ENCODE data around the gene CLK2. TPM values are rescaled to one million over a fixed set of nuclear protein-coding genes. Genes with fewer than 3 reads are reported as not detected.
"Not testable (repeated sequence)": the region's sequence is repeated elsewhere in the genome, so short reads cannot be mapped to it uniquely, and the experiment has no call there.

Gene CLK2
- total and polyA plus RNA-seq, 2 donors (not counting 3 experiments of a cell fraction or from before 2014, with no cell fraction given): 69.1 to 80.9 TPM

DNA sequence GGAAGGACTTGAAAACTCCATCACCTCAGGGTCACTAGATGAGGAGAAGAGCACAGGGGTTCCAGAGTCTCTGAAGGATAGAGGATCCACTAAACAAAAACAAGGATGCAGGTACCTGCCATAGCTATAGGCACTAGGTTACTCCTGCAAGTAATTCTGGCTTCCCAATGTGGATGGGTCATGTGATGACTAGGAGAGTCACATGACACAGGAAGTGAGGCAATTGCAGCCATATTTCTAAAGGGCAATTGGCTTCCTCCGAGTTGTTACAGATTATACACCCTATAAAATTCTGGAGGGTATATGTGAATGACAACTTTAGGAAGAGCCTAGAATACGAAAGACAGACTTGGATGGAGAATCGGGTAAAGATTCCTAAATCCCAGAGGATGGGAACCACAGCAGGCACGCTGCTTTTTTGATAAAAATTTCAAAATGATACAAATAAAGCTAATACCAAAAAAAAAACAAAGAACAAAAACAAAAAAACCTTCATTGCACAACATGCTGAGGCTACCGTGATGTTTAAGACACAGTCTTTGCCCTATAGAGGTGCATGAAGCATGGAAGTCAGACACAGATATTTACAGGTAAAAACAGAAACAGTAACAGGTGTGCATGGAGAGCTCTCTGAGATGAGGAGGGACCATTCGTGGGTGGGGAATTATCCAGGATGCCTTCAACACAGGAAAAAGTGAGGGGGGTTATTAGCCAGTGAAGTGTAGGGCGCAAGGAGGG, 54.3 kb downstream of the CLK2 start:
- no peaks in the 10 kb centered on the region for H4K20me1 ChIP-seq (replicated peaks; ENCODE audit: control insufficient read depth, extremely low read depth, insufficient read depth, low read length)
- TF ChIP-seq, protein P1, sequence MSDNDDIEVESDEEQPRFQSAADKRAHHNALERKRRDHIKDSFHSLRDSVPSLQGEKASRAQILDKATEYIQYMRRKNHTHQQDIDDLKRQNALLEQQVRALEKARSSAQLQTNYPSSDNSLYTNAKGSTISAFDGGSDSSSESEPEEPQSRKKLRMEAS (IDR thresholded peaks at IDR 0.05; ENCODE audit: insufficient read depth, insufficient read length): peak; percentile 69
- TF ChIP-seq MYC (IDR thresholded peaks at IDR 0.05; ENCODE audit: low read depth, low read length): no peak
- FAIRE-seq (peak; percentile 87), DNase-seq (ENCODE audit: low read depth, low spot score) (peak; percentile 59)
- POLR2A ChIA-PET: no interaction called here
- CTCF ChIA-PET: interaction anchor here (0.8 to 1.7 kb wide), 3 partner anchors 8 to 46 kb away, joined by 3 to 7 read pairs (median 4); partner anchors contain the start of genes KRTCAP2 and THBS3
- dilution Hi-C loops (cut with MboI; ENCODE audit: extremely low pct_ligation_motif_present, low sequenced_read_pairs) (no loop called here), intact Hi-C loops (cut with micrococcal nuclease) (no loop called here)
- H3K4me2 ChIP-seq (ENCODE audit: insufficient read depth, low read length): no peak overlapping the region
- H3K9me1 ChIP-seq (replicated peaks; ENCODE audit: control insufficient read depth, extremely low read depth, insufficient read depth, low read length): no peaks in the 10 kb centered on the region
- H3K79me2 ChIP-seq (ENCODE audit: control insufficient read depth, insufficient read depth, low read length): no peaks in the 10 kb centered on the region
- H3K27me3 ChIP-seq (ENCODE audit: control insufficient read depth in 2 of 2, insufficient read depth in 2 of 2, low read length in 2 of 2): no peaks in the 10 kb centered on the region
- H2AFZ ChIP-seq (ENCODE audit: low read depth, low read length): peak overlapping the region; percentile 71
- no peak overlapping the region for H3K9ac ChIP-seq (replicated peaks; ENCODE audit: extremely low read depth, insufficient read depth, low read length)
- H3K4me3 ChIP-seq (replicated peaks in 1 of 3; ENCODE audit: insufficient read depth in 1 of 3, low read depth in 1 of 3, low read length in 3 of 3): no peak overlapping the region
- BruUV-seq (replicated peaks): no TSS peak
- H3K9me3 ChIP-seq (replicated peaks; ENCODE audit: control insufficient read depth, insufficient read depth, low read length): no peaks in the 10 kb centered on the region
- H3K36me3 ChIP-seq (ENCODE audit: control insufficient read depth in 2 of 2, extremely low read depth in 1 of 2, insufficient read depth in 2 of 2, low read length in 2 of 2): peaks cover 0 to 4% of the 10 kb centered on the region in 2 experiments
- H3K4me1 ChIP-seq (ENCODE audit: control insufficient read depth, extremely low read depth, insufficient read depth, low read length): no peaks in the 10 kb centered on the region
- H3K27ac ChIP-seq (ENCODE audit: insufficient read depth, low read depth, low read length): no peak overlapping the region

DNA sequence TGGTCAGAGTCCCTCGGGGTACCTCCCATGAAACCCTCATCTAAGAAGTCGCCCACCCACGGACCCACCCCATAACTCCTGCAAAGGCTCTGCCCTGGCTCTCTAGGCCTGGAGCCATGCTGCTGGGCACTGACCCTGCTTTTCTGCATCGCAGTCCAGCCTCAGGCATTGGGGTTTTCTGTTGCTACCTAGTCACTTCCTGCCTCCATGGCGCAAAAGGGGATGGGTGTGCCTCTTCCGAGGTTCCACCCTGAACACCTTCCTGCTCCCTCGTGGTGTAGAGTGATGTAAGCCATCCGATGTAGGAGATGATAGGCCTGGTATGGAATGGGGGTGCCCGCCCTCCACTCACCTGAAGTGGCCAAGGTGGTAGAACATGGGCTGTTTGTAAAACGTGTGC, 58.6 kb downstream of the CLK2 start:
- DNase-seq (ENCODE audit: low read depth, low spot score); H3K27me3 ChIP-seq (ENCODE audit: control insufficient read depth in 2 of 2, insufficient read depth in 2 of 2, low read length in 2 of 2); H3K9me3 ChIP-seq (replicated peaks; ENCODE audit: control insufficient read depth, insufficient read depth, low read length); H3K36me3 ChIP-seq (ENCODE audit: control insufficient read depth in 2 of 2, extremely low read depth in 1 of 2, insufficient read depth in 2 of 2, low read length in 2 of 2); H3K79me2 ChIP-seq (ENCODE audit: control insufficient read depth, insufficient read depth, low read length); H4K20me1 ChIP-seq (replicated peaks; ENCODE audit: control insufficient read depth, extremely low read depth, insufficient read depth, low read length); dilution Hi-C loops (cut with MboI; ENCODE audit: extremely low pct_ligation_motif_present, low sequenced_read_pairs); POLR2A ChIA-PET; H3K9ac ChIP-seq (replicated peaks; ENCODE audit: extremely low read depth, insufficient read depth, low read length); H3K9me1 ChIP-seq (replicated peaks; ENCODE audit: control insufficient read depth, extremely low read depth, insufficient read depth, low read length); BruUV-seq (replicated peaks); H3K4me1 ChIP-seq (ENCODE audit: control insufficient read depth, extremely low read depth, insufficient read depth, low read length); intact Hi-C loops (cut with micrococcal nuclease); H3K4me3 ChIP-seq (replicated peaks in 1 of 3; ENCODE audit: insufficient read depth in 1 of 3, low read depth in 1 of 3, low read length in 3 of 3); CTCF ChIA-PET; H3K27ac ChIP-seq (ENCODE audit: insufficient read depth, low read depth, low read length); H3K4me2 ChIP-seq (ENCODE audit: insufficient read depth, low read length); H2AFZ ChIP-seq (ENCODE audit: low read depth, low read length): not testable (repeated sequence)
- peak; percentile 64 for FAIRE-seq

Other genes with a start within 250 kb of the CLK2 start
- gene DCST2, start 239.7 kb downstream of the CLK2 start, total RNA-seq: 0.23 and 0.51 TPM in 2 replicates
- 0.29 and 0.73 TPM in 2 replicates for gene DCST2, start 239.7 kb downstream of the CLK2 start, polyA plus RNA-seq
- not detected in 2 replicates for gene DCST1, start 239.7 kb downstream of the CLK2 start, total RNA-seq
- gene DCST1, start 239.7 kb downstream of the CLK2 start, polyA plus RNA-seq: not detected in 2 replicates
- 268 and 299 TPM in 2 replicates for gene ADAM15, start 222.2 kb downstream of the CLK2 start, total RNA-seq
- 295 and 397 TPM in 2 replicates for gene ADAM15, start 222.2 kb downstream of the CLK2 start, polyA plus RNA-seq
- 16.5 and 17.5 TPM in 2 replicates for gene EFNA4, start 209.8 kb downstream of the CLK2 start, total RNA-seq
- 25.2 and 28.0 TPM in 2 replicates for gene EFNA4, start 209.8 kb downstream of the CLK2 start, polyA plus RNA-seq
- gene EFNA3, start 194.7 kb downstream of the CLK2 start, total RNA-seq: 2.2 TPM in 2 replicates
- 2.5 and 4.2 TPM in 2 replicates for gene EFNA3, start 194.7 kb downstream of the CLK2 start, polyA plus RNA-seq
- gene EFNA1, start 145.6 kb downstream of the CLK2 start, total RNA-seq: 107 and 111 TPM in 2 replicates
- 289 and 295 TPM in 2 replicates for gene EFNA1, start 145.6 kb downstream of the CLK2 start, polyA plus RNA-seq
- gene SLC50A1, start 137.7 kb downstream of the CLK2 start, total RNA-seq: 29.5 and 30.8 TPM in 2 replicates
- 66.1 and 70.4 TPM in 2 replicates for gene SLC50A1, start 137.7 kb downstream of the CLK2 start, polyA plus RNA-seq
- gene DPM3, start 133.0 kb downstream of the CLK2 start, total RNA-seq: 69.6 and 78.8 TPM in 2 replicates
- gene DPM3, start 133.0 kb downstream of the CLK2 start, polyA plus RNA-seq: 258 and 315 TPM in 2 replicates
- 170 and 207 TPM in 2 replicates for gene KRTCAP2, start 100.2 kb downstream of the CLK2 start, total RNA-seq
- 362 and 409 TPM in 2 replicates for gene KRTCAP2, start 100.2 kb downstream of the CLK2 start, polyA plus RNA-seq
- 9.6 and 10.0 TPM in 2 replicates for gene TRIM46, start 99.7 kb downstream of the CLK2 start, total RNA-seq
- gene TRIM46, start 99.7 kb downstream of the CLK2 start, polyA plus RNA-seq: 9.5 and 12.7 TPM in 2 replicates
- 22.4 and 23.6 TPM in 2 replicates for gene THBS3, start 65.6 kb downstream of the CLK2 start, total RNA-seq
- 25.7 and 29.4 TPM in 2 replicates for gene THBS3, start 65.6 kb downstream of the CLK2 start, polyA plus RNA-seq
- 49.1 and 53.0 TPM in 2 replicates for gene MTX1, start 64.8 kb downstream of the CLK2 start, total RNA-seq
- 109 and 137 TPM in 2 replicates for gene MTX1, start 64.8 kb downstream of the CLK2 start, polyA plus RNA-seq
- 61.8 and 62.7 TPM in 2 replicates for gene ENTREP3, start 18.0 kb downstream of the CLK2 start, total RNA-seq
- 26.6 and 27.4 TPM in 2 replicates for gene ENTREP3, start 18.0 kb downstream of the CLK2 start, polyA plus RNA-seq
- 80.1 and 80.8 TPM in 2 replicates for gene SCAMP3, start 11.1 kb downstream of the CLK2 start, total RNA-seq
- 306 and 342 TPM in 2 replicates for gene SCAMP3, start 11.1 kb downstream of the CLK2 start, polyA plus RNA-seq
- 1.8 and 3.3 TPM in 2 replicates for gene HCN3, start 4.0 kb upstream of the CLK2 start, total RNA-seq
- 4.1 and 4.6 TPM in 2 replicates for gene HCN3, start 4.0 kb upstream of the CLK2 start, polyA plus RNA-seq
- not detected in 2 replicates for gene PKLR, start 27.9 kb upstream of the CLK2 start, total RNA-seq
- gene PKLR, start 27.9 kb upstream of the CLK2 start, polyA plus RNA-seq: 0.03 TPM in 1 of 2 replicates, not detected in the other
- gene FDPS, start 35.4 kb upstream of the CLK2 start, total RNA-seq: 630 and 670 TPM in 2 replicates
- gene FDPS, start 35.4 kb upstream of the CLK2 start, polyA plus RNA-seq: 508 and 646 TPM in 2 replicates
- gene RUSC1, start 47.4 kb upstream of the CLK2 start, total RNA-seq: 40.3 and 42.4 TPM in 2 replicates
- 46.6 and 63.3 TPM in 2 replicates for gene RUSC1, start 47.4 kb upstream of the CLK2 start, polyA plus RNA-seq

Measured in endothelial cell of umbilical vein (primary cell).